CD4-positive, CD25-positive, alpha-beta regulatory T cell (primary cell): ENCODE measurements around the gene FRY. TPM values are rescaled to one million over a fixed set of nuclear protein-coding genes. Genes with fewer than 3 reads are reported as not detected.

Source experiments
- ATAC-seq, 2 donors: fragments of 150-1000 bp; cut with Tn5 transposase; one replicate each; pipeline ENCODE4 v1.10.0; 2021; ENCODE audit warnings: low read depth in 2 of 2, moderate number of reproducible peaks in 2 of 2, moderate library complexity in 1 of 2
- DNase-seq, 3 donors: peaks; one replicate each; pipeline versions ENCODE4 v3.0.0 to v3.0.0-alpha.2; 2012 to 2022; ENCODE audit warnings: mixed read lengths in 1 of 3
- H3K27ac ChIP-seq: one replicate; pipeline ENCODE4 v1.7.0; 2013; ENCODE audit warnings: mild to moderate bottlenecking, low read length; ENCODE audit not compliant: insufficient read depth, poor library complexity, severe bottlenecking
- H3K27me3 ChIP-seq: one replicate; pipeline ENCODE4 v1.7.0; 2013; ENCODE audit warnings: low read length; ENCODE audit not compliant: control insufficient read depth, insufficient read depth
- H3K36me3 ChIP-seq: one replicate; pipeline ENCODE4 v1.7.0; 2013; ENCODE audit warnings: mild to moderate bottlenecking, low read length, moderate library complexity; ENCODE audit not compliant: control insufficient read depth, insufficient read depth
- H3K4me1 ChIP-seq: 2 replicates; pipeline ENCODE4 v1.7.0; 2013; ENCODE audit warnings: mild to moderate bottlenecking, low read length; ENCODE audit not compliant: insufficient read depth, control insufficient read depth, poor library complexity, severe bottlenecking
- H3K4me3 ChIP-seq: one replicate; pipeline ENCODE4 v1.7.0; 2013; ENCODE audit warnings: low read depth, mild to moderate bottlenecking, low read length, moderate library complexity
- H3K9me3 ChIP-seq, 2 experiments: 1 replicate in 1 of 2; 2 replicates in 1 of 2; pipeline ENCODE4 v1.7.0; 2013; ENCODE audit warnings: low read length in 2 of 2, mild to moderate bottlenecking in 1 of 2, moderate library complexity in 1 of 2; ENCODE audit not compliant: control insufficient read depth in 2 of 2
- H3K27ac Mint-ChIP-seq, 3 donors: one replicate each; pipeline ENCODE4 v1.8.0; 2020 to 2022; ENCODE audit warnings: mild to moderate bottlenecking in 3 of 3, mixed read lengths in 3 of 3, moderate library complexity in 2 of 3
- H3K27me3 Mint-ChIP-seq: one replicate; pipeline ENCODE4 v1.8.0; 2022; ENCODE audit warnings: mild to moderate bottlenecking, mixed read lengths
- H3K36me3 Mint-ChIP-seq: one replicate; pipeline ENCODE4 v1.8.0; 2020; ENCODE audit warnings: mixed read lengths
- H3K4me1 Mint-ChIP-seq, 4 donors: one replicate each; pipeline ENCODE4 v1.8.0; 2020 to 2022; ENCODE audit warnings: mixed read lengths in 4 of 4, mild to moderate bottlenecking in 1 of 4
- H3K4me3 Mint-ChIP-seq, 4 donors: one replicate each; pipeline ENCODE4 v1.8.0; 2020 to 2022; ENCODE audit warnings: mild to moderate bottlenecking in 4 of 4, mixed read lengths in 4 of 4, moderate library complexity in 3 of 4
- H3K9me3 Mint-ChIP-seq, 7 donors: one replicate each; pipeline ENCODE4 v1.8.0; 2020 to 2022; ENCODE audit warnings: mixed read lengths in 7 of 7, mild to moderate bottlenecking in 3 of 7, moderate library complexity in 2 of 7
- polyA plus RNA-seq, 4 donors: library from polyadenylated mRNA; unstranded; fragments of 300-500 nt; fragmentation: Illumina TruSeq; gene quantifications; one replicate each; pipeline ENCODE4 v1.2.3, GENCODE V29; 2021
- total RNA-seq: library from RNA; stranded (reverse); gene quantifications from one replicate; pipeline ENCODE4 v1.2.3, GENCODE V29; 2022

Gene FRY
- total and polyA plus RNA-seq, 5 donors from 2014 or later = 0.96 to 12.8 (median 1.0) TPM

DNA sequence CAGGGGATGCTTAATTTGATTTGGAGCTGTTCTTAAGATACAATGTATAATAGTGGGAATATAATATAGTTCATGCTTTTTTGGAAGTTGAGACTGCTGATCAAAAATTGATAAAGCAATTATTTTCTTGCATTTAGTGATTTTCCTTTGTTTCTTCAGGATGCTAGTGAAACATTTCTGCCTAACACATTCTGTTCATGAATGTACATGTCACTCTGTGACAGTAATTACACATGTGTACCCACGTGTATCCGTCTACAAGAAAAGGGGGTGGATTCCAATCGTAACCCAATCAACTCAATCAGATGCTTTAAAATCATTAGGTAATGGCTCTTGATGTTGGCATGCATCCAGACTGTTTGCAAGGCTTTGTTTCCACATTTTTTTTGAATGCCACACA, 5.0 kb upstream of the FRY start:
- Mint-ChIP-seq H3K9me3 (no peaks in the 10 kb centered on the region), H3K27me3 (peaks cover 22% of the 10 kb centered on the region), H3K27ac (no peak overlapping the region), H3K4me1 (peaks cover 3 to 10% (median 6%) of the 10 kb centered on the region in 4 donors), H3K4me3 (no peak overlapping the region), H3K36me3 (no peaks in the 10 kb centered on the region)
- no peak for ATAC-seq
- Histone ChIP-seq H3K27me3 (peaks cover 10% of the 10 kb centered on the region), H3K4me1 (no peaks in the 10 kb centered on the region), H3K4me3 (no peak overlapping the region), H3K36me3 (no peaks in the 10 kb centered on the region), H3K27ac (no peak overlapping the region), H3K9me3 (no peaks in the 10 kb centered on the region)
- no peak for DNase-seq

DNA sequence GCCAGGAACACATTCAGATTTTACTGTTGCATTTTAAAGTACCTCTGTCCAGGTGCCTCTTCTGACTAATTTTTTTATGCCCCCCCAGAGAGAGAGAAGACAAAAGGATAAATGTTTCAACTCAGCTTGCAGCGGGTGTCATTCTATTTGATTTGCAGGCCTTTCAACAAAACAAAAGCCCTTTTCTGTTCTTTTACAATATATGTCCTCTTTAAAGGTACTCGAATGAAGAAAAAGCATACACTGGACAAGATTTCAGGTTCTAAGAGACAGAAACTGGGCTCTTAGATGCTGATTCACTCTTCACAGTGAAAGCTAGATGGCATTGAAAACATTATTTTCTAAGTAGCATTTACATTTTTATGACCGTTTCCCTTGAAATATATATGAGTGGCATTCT, 2.9 kb upstream of the FRY start:
- Mint-ChIP-seq H3K9me3 (no peaks in the 10 kb centered on the region), H3K4me3 (no peak overlapping the region), H3K27me3 (peaks cover 42% of the 10 kb centered on the region), H3K27ac (peak overlapping the region in 1 of 3 donors; percentile 44), H3K4me1 (peaks cover 5 to 18% (median 13%) of the 10 kb centered on the region in 4 donors), H3K36me3 (no peaks in the 10 kb centered on the region)
- no peaks in the 10 kb centered on the region for H3K36me3 ChIP-seq
- H3K27ac ChIP-seq = no peak overlapping the region
- H3K27me3 ChIP-seq = peaks cover 16% of the 10 kb centered on the region
- no peaks in the 10 kb centered on the region for H3K4me1 ChIP-seq
- ATAC-seq (no peak), DNase-seq (no peak)
- H3K4me3 ChIP-seq = no peak overlapping the region
- no peaks in the 10 kb centered on the region for H3K9me3 ChIP-seq

DNA sequence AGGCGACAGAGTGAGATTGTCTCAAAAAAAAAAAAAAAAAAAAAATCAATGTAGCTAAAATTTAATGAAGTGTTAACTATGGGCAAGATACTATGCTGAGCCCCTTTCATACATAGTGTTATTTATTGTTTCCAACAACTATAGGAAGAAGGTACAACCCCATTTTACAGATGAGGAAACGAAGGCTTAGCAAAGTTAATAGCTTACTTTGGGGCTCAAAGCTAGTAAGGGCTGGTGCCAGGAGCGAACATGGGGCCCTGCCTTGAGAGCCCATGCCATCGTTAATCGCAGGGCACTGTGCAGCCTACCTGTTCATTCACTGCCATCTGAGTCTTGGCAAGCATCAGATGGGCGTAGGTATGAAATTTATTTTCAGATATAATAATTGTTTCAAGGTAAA, 1.9 kb upstream of the FRY start:
- Mint-ChIP-seq H3K27ac (no peak overlapping the region), H3K27me3 (peaks cover 51% of the 10 kb centered on the region), H3K4me3 (no peak overlapping the region), H3K4me1 (peaks cover 5 to 20% (median 13%) of the 10 kb centered on the region in 4 donors), H3K36me3 (no peaks in the 10 kb centered on the region), H3K9me3 (no peaks in the 10 kb centered on the region)
- peaks cover 16% of the 10 kb centered on the region for H3K27me3 ChIP-seq
- no peaks in the 10 kb centered on the region for H3K4me1 ChIP-seq
- H3K9me3 ChIP-seq = no peaks in the 10 kb centered on the region
- ATAC-seq = no peak
- no peaks in the 10 kb centered on the region for H3K36me3 ChIP-seq
- no peak overlapping the region for H3K27ac ChIP-seq
- DNase-seq = no peak
- no peak overlapping the region for H3K4me3 ChIP-seq

DNA sequence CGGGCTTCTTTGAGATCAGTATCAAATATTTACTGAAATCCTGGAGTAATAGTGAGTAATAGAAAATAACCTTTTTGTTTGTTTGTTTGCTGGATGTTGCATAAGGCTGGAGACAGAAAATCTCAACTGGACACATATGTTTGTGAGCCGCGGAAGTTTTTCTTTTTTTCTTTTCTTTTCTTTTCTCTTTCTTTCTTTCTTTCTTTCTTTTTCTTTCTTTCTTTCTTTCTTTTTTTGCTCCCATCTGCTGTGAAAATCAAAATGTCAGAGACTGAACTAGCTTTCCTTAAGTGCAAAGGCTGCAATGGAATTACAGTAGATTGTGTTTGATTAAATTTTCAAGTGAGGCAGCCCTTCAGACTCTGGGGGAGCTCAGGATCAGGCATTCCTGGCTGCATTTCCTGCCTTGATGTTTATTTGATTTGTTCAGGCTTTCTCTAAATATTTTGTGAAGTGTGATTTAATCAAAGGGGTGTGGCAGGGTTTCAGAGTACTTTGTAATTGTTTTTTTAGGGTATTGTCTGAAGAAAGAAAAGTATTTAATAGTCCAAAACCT, 319 bp downstream of the FRY start:
- H3K36me3 Mint-ChIP-seq = no peaks in the 10 kb centered on the region
- peak overlapping the region; percentile 10 to 44 (median 31) for H3K27ac Mint-ChIP-seq
- Histone ChIP-seq H3K4me3 (peak overlapping the region; percentile 58), H3K4me1 (no peaks in the 10 kb centered on the region), H3K9me3 (no peaks in the 10 kb centered on the region), H3K36me3 (no peaks in the 10 kb centered on the region), H3K27ac (no peak overlapping the region), H3K27me3 (peaks cover 16% of the 10 kb centered on the region)
- peaks cover 5 to 34% (median 15%) of the 10 kb centered on the region in 4 donors for H3K4me1 Mint-ChIP-seq
- peaks cover 55% of the 10 kb centered on the region for H3K27me3 Mint-ChIP-seq
- H3K9me3 Mint-ChIP-seq = peaks cover 0 to under 1% (median 0%) of the 10 kb centered on the region in 7 donors
- H3K4me3 Mint-ChIP-seq = peak overlapping the region; percentile 86 to 92 (median 90)
- DNase-seq (no peak), ATAC-seq (no peak)

DNA sequence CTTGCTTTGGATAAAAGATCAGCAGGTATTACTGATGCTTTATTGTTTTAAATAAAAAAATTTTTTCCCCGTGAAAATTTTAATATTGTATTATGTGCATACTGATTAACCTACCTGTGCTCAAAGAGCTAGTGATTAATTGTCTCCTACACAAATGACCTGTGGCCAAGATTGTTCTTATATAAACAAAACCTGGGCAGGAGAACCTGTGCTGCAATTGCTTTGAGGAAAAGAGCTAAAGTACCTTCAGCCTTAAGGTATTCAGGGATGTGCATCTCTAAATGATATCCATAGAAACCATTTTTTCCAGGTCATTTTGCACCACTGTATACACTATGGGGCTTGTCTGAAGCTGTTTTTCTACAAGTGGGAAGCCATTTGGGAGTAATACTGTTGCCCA, 1.2 kb downstream of the FRY start:
- peaks cover 0 to 1% (median 0%) of the 10 kb centered on the region in 7 donors for H3K9me3 Mint-ChIP-seq
- peaks cover 5 to 35% (median 15%) of the 10 kb centered on the region in 4 donors for H3K4me1 Mint-ChIP-seq
- H3K36me3 ChIP-seq = no peaks in the 10 kb centered on the region
- no peak overlapping the region for H3K27ac ChIP-seq
- H3K4me3 Mint-ChIP-seq = peak overlapping the region; percentile 23 to 89 (median 40)
- H3K27me3 ChIP-seq = peaks cover 16% of the 10 kb centered on the region
- no peaks in the 10 kb centered on the region for H3K9me3 ChIP-seq
- DNase-seq (no peak), ATAC-seq (no peak)
- no peaks in the 10 kb centered on the region for H3K4me1 ChIP-seq
- no peaks in the 10 kb centered on the region for H3K36me3 Mint-ChIP-seq
- no peak overlapping the region for H3K4me3 ChIP-seq
- no peak overlapping the region for H3K27ac Mint-ChIP-seq
- H3K27me3 Mint-ChIP-seq = peaks cover 57% of the 10 kb centered on the region

DNA sequence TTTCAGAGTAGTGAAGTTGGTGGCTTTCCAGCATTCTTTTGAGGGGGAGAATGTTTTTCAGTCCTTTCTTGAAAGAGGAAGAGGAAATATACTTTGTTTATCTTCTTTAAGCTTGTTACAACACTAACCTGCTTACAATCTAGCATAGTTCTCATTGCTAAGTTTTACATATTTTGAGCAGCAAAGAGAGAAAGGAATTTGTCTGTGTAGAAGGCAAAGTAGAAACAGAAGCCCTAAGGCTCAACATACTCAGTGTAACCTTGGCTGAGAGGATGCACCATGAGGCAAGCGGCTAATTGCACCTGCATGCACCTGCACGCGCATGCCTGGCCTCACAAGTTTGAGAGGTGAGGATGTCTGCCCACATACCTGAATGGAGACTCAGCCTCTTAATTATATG, 2.2 kb downstream of the FRY start:
- Histone ChIP-seq H3K27ac (no peak overlapping the region), H3K9me3 (no peaks in the 10 kb centered on the region), H3K4me1 (no peaks in the 10 kb centered on the region), H3K4me3 (no peak overlapping the region), H3K27me3 (peaks cover 16% of the 10 kb centered on the region), H3K36me3 (no peaks in the 10 kb centered on the region)
- Mint-ChIP-seq H3K27ac (no peak overlapping the region), H3K36me3 (no peaks in the 10 kb centered on the region), H3K4me1 (peaks cover 5 to 35% (median 14%) of the 10 kb centered on the region in 4 donors), H3K4me3 (peak overlapping the region in 1 of 4 donors; percentile 5), H3K27me3 (peaks cover 52% of the 10 kb centered on the region), H3K9me3 (peaks cover 0 to 1% (median 0%) of the 10 kb centered on the region in 7 donors)
- ATAC-seq (no peak), DNase-seq (no peak)

DNA sequence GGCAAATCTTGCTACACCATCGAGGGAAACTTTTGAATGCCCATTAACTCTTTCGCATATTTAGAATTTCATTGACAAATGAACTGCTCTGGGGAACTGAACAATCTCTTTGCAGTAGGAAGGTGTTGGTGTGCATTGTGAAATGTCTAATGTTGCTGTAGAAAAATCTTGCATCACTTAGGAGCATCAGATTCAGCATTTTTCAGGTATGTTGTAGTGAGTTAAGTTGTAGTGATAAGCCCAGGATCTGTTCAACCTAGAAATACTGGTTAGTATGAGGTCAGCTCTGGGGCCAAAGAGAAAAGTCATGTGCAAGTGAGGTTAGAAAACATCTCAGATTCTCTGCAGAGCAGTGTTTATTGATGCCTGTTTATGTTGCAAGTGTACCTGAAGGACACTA, 4.1 kb downstream of the FRY start:
- ATAC-seq (no peak), DNase-seq (no peak)
- H3K9me3 ChIP-seq = no peaks in the 10 kb centered on the region
- H3K4me1 ChIP-seq = no peaks in the 10 kb centered on the region
- Mint-ChIP-seq H3K27me3 (peaks cover 47% of the 10 kb centered on the region), H3K36me3 (no peaks in the 10 kb centered on the region), H3K4me3 (no peak overlapping the region), H3K27ac (no peak overlapping the region), H3K4me1 (peaks cover 2 to 32% (median 13%) of the 10 kb centered on the region in 4 donors), H3K9me3 (peaks cover 0 to 1% (median 0%) of the 10 kb centered on the region in 7 donors)
- H3K36me3 ChIP-seq = no peaks in the 10 kb centered on the region
- H3K27ac ChIP-seq = no peak overlapping the region
- H3K27me3 ChIP-seq = peaks cover 11% of the 10 kb centered on the region
- no peak overlapping the region for H3K4me3 ChIP-seq

DNA sequence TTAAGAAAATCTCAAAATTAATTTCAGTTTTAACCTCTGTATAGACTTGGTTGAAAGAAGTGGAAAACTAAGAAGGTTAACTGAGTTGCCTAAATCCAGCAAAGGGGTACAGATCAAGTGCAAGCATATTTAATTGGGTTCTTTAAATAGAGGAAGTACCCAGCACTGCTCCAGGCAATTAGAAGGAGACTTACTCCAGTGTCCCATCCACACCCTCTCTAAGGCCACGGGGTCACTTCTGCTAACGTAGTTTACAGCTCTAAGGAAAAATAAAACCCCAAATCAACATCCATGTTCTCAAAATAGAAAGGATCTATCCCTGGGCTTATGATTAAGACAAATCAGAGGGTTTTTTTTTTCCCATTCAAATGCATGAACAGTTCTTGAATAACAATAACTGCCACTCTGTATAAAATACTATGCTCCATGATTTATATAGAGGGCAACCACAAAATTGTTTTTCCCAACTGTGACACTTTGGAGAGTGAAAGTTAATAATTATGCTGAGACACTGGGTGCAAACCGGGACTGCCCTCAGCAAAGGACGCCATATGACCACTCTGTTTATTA, 4.6 kb downstream of the FRY start:
- Mint-ChIP-seq H3K27me3 (peaks cover 47% of the 10 kb centered on the region), H3K4me3 (peak overlapping the region in 1 of 4 donors; percentile 65), H3K9me3 (peaks cover 0 to 1% (median 0%) of the 10 kb centered on the region in 7 donors), H3K27ac (no peak overlapping the region), H3K4me1 (peaks cover 0 to 29% (median 12%) of the 10 kb centered on the region in 4 donors), H3K36me3 (no peaks in the 10 kb centered on the region)
- Histone ChIP-seq H3K27ac (no peak overlapping the region), H3K4me3 (no peak overlapping the region), H3K9me3 (no peaks in the 10 kb centered on the region), H3K27me3 (peaks cover 9% of the 10 kb centered on the region), H3K4me1 (no peaks in the 10 kb centered on the region), H3K36me3 (no peaks in the 10 kb centered on the region)
- DNase-seq (no peak), ATAC-seq (no peak)
